Measurements from ENCODE around the gene KCNQ1.

KCNQ1 gene

DNA sequence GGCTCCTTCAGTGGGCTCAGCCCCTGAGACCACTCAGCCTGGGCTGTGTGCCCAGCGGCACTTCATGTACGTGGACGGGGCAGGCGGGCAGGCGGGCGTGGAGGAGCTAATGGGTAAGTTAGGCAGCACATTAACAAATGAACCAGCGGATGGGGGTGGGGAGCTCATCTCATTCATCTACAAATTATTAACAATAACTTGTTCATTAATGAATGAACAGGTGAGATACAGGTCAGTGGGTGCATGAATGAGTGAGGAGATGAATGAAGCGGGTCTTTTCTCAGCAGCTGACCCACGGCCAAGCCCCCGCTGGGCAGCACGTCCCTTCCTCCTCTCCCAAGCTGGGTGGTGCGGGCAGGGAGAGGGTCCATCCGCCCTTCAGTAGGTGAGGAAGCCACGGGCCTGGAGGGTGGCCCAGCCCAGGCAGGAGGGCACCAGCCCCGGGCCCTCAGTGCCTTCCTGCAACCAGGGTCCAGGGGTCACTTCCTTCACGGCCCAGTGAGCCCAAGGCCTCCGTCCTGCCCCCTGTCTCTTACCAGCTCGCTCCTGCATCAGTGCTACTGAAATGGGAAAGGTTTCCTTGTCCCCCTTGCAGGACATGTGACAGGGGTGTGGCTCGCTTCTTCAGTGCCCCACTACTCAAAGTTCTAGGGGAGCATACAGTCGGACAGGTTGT lies 315.5 kb downstream of the KCNQ1 start:
- no peak for DNase-seq

DNA sequence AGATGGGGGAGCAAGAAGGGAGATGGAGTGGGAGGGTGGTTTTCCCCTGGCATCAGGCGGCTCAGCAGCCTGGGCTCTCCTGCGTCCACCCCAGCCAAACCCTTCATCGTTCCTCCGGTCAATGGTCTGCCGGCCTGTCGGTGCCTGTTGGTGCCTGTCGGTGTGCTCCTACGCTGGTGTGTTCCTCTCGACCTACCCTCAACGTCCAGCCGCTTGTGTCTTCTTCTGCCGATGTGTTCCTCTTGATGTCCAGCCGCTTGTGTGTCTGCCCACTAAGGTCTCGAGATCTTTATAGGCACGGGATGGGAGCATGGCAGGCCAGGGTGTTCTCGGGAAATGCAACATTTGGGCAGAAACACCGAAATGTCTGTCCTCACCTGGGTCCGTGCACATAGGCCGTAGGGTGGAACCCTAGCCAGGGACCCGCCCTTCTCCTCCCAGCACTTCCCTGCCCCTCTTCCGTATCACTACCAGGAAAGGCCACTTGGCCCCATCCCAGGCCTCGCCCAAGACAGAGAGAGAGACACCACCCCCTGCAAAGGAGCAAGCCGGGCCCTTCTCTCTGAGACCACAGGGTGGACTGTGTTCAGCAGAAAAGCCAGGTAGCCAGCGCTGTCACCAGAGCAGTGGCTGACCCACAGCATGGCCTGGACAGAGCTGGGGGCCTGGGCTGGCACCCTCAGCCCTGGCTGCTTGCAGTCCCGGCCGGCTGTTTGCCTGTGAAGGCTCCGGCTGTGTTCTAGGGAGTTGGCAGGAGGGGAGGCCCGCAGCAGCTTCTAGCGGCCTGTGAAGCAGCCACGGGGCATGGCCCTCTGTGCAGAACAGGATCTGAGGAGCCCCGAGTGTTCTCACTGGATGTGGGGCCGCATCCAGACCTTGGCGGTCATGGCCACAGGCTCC lies 316.6 kb downstream of the KCNQ1 start:
- DNase-seq: no peak

DNA sequence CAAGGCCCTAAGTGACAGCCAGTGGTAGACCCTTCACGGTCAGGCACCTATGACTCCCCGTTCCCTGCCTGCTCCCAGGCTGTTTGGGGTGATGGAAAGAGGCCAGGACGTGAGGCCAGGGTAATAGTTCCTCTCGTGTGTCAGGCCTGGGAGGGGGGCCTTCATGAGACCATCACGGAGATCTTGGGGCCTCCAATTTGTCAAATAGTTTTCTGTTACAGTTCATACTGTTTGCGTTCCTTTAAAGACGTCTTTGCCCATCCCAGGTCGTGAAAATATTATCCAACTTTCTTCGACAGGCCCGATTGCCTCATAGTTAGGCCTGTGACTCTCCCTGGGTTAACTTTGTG lies 317.2 kb downstream of the KCNQ1 start:
- DNase-seq: no peak

DNA sequence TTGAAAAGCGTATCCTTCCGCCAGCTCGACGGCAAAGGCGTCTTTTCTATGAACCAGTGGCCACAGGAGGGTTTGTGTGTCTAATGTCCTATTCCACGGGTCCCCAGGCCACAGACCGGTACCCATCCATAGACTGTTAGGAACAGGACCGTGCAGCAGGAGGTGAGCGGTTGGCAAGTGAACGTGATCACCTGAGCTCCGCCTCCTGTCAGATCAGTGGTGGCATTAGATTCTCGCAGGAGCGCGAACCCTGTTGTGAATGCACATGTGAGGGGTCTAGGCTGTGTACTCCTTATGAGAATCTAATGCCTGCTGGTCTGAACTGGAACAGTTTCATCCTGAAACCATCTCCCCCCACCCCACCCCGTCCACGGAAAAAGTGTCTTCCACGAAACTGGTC lies 317.6 kb downstream of the KCNQ1 start:
- no peak for DNase-seq

DNA sequence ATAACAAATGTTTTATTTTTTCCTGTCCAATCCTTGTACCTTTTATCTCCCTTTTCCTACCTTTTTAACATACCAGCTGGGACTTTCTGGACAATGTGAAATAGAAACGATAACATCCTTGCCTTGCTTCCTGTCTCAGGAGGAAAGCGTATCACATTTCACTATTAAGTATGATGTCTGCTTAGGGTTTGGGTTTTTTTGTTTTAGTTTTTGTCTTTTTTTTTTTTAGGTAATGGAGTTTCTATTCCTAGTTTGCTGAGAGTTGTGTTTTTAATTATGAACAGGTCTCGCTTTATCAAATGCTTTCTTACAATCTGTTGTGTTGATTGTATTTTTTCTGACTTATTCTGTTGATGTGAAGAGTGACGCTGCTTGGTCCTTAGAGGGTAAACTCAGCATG lies 319.2 kb downstream of the KCNQ1 start:
- no peak for DNase-seq

DNA sequence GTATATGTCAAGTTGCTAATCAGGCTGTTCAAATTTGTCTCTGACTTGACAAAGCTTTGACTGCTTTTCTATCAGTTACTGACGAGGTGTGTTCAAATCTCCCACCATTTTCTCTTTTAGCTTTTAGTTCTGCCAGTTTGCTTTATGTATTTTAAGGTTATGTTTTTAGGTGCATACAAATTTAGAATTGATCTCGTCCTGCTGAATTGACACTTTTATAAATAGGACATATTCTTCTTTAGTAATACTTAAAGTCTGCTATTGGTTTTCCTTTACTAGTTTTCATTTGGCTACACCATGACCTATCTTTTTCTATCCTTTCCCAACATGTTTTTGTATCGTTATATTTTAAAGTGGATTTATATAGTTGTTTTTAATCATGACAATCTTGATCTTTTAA lies 320.7 kb downstream of the KCNQ1 start:
- DNase-seq: no peak

DNA sequence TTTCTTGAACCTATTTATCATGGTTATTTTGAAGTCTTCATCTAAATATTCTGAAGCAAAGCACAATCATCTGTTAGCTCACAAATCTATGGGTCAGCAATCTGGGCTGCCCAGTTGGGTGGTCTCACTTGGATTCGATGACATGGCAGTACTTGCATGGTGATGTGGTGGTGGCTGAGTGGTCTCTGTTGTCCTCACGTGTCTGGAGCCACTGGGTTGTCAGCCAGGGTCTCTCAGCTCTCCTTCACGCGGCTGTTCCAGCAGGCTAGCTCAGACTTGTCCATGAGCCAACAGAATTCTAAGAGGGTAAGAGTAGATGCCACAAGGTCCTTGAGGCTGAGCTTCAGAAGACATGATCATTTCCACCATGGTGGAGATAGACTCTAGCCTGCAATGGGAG lies 321.4 kb downstream of the KCNQ1 start:
- DNase-seq: no peak

DNA sequence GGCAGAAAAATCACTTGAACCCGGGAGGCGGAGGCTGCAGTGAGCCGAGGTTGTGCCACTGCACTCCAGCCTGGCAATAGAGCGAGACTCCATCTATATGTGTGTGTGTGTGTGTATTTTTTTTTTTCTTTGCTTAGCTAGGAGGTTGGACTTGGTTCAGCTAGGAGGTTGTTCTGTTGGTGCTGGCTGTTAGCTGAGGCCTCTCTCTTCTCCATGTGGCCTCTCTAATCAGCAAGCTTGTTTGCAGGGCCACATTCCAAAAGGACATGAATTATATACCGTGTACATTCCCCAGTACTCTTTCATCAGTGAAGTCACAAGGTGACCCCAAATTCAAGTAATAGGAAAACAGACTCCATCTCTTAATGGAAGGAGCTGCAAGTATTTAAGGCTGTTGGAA lies 322.3 kb downstream of the KCNQ1 start:
- no peak for DNase-seq

DNA sequence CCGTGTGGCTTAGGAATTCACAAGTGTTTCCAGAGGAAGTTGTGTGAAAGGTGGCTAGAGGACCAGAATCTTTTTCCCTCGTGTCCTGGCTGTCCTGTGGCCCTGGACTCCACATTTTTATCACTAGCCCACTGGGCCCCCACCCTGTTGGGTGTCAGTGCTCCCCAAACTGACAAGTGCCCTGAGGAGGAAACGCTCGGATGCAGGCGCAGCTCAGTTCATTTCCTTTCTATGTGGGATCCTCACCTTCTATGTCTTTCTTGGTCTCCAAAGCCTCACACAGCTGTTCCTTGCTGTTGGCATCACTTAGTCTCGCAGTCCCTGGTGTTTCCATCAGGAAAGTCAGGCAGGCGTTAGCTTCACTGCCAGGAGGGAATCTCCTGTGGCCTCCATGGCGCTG lies 323.0 kb downstream of the KCNQ1 start:
- DNase-seq: no peak

DNA sequence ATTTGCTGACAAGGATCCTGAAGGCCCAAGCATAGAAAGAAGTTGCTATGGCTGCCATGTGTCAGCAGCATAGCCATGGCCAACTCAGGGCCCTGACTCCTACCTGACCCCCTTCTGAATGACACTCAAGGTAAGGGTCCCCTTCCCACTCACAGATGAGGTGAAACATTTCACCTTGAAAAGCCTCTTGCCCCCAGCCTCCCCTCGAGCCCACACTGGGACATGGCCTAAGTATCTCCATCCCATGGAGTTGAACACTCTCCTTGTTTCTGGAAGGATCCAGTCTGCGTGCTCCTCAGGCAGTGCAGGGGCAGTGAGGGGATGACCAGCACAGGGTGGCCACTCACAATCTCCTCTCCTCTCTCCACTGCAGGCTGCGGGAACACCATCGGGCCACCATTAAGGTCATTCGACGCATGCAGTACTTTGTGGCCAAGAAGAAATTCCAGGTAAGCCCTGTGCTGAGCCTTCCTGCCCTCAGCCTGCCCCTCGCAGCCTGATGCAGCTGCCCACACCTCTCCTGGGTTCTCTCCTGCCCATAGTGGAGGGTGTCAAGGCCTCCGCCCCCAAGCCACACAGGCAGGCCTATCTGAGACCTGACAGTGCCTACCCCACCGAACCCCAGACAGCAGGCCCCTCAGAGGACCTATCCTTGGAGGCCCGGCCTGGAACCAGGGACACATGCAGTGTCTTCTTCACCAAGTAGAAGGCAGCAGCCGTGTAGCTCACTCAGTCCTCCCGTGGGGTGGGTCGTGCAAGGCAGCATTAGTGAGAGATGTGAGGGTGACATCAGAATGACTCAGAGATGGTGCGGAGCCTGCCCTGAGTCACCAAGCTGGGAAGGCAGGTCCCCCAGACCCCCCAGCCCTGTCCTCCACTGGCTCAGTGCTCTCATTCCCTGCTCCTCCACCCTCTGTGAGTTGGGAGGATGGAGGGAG lies 323.9 kb downstream of the KCNQ1 start:
- no peak for DNase-seq

DNA sequence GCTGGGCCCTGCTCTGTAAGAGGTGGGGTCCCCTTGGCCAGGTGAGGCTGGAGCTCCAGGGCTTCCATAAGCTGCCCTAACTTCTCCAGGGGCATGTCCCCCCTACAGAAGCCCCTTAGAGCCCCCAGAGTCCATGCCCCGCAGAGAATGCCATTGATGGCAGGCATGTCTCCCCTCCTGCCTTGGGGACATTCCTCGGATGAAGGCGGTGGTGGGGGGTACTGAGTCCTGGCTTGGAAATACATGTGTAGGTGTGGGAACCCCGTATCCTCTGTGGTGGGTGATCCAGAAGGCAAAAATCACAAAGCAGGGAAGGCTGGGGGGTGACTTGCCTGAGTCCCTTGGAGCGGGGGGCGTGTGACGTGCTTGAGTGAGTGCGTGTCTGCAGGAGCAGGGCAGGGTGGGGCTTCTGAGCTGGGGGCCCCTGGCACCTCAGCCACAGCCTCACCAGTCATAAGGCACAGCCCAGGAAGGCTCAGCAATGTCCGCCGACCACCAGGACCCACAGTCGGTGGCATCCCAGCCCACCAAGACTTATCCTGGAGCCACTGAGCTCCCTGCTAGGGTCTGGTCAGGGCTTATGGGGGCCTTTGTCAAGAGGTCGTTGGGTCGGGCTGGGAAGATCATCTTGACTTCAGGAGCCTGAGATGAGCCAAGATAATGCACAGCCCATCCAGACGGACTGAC lies 324.7 kb downstream of the KCNQ1 start:
- DNase-seq: no peak

DNA sequence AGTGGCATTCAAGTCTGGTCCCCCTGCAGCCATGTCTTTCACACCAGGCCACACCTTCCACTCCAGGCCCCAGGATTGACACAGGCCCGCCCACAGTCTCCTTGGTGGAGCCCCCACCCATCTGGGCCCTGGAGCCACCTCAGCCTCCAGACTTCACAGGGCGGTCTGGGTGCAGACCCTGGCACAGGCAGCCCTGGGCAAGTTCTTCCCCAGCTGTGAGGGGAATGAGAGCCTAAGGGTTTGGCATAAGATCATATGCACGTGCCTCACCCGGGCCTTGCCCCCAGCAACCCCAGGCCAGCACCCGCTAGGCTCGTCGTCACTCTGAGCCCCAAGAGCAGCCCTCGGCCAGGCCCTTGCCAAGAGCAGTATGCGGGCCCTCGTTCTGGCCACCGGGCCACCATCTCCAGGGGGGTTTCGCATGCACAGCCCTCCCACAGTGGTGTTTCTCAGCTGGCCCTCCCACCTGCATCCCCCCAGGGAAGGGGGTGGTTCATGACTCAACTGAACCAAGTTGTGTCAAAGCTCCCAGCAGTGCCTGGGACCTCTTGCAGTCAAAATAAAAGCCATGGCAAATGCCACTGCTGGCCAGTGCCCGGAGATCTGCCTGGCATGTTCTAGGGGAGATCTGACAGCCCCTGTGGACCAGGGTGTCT lies 325.4 kb downstream of the KCNQ1 start:
- DNase-seq: no peak

DNA sequence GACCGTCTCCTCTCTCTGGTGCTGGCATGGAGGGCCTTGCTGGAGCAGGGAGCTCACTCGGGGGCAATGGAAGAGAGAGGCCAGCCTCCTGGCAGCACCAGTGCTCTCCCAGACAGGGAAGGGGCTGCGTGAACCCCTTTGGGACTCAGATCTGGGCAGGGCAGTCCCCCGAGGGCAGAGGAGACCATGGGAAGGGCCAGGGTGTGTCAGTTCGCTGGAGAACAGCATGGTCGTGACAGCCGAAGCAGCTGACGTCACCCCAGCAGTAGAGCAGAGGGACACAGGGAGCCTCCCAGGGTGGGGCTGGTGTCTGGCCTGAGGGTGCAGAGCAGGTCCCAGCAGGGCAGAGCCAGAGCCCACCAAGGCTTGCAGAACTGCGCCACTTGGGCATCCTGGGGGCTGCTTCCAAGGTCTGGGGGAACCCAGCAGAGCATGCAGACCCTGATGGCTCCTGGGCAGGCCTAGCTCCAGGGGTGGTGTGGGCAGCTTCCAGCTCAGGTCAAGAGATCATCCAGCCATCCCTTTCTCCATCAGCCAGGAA lies 326.0 kb downstream of the KCNQ1 start:
- DNase-seq: no peak

DNA sequence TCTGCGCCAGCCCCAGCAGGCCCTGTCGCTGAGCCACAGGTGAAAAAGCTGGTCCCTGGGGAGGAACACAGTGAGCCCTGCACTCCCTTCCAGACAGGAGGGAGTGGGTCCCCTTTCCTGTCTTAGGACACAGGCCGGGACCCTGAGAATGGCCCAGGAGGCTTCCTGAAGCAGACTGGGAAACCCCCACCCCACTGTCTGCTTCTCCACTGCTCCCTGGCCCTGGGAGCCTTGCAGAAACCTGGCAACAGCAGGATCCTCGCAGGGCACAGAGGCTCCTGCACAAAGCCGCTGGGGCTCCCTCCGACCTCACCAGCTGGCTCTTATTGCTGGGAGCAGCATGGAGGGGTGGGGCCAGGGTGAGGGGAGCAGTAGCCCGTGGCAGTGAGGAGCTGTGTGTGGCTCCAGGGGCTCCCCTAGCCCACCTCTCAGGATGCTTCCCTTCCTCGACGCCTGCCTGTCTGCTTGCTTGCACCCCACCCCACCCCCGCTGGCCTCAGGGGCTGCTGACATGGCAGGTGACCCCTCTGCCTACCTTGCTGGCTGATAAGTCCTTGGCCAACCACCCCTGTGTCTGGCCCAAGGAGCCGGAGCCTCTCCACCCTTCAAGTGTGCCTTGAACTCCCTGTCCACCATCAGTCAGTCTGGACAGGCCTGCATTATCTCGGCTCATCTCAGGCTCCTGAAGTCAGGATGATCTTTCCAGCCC lies 327.1 kb downstream of the KCNQ1 start:
- DNase-seq: no peak

DNA sequence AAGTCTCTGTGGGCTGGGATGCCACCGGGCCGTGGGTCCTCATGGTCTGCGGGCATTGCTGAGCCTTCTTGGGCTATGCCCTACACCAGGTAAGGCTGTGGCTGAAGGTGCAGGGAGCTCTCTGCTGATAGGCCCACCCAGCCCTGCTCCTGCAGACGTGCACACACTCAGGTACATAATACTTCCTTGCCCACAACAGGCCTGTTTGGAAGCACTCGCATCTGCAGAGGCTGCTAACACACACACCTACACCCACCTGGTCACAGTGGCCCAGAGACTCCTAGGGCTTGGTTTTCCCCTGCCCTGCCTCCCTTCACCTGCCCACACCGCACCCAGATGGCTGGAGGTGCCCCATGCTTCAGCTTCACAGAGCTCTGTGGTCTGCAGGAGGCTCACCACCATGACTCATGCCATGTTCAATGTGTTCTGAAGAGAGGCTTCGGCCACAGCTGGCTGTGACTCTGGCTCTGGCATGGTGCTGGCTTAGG lies 327.8 kb downstream of the KCNQ1 start:
- no peak for DNase-seq

DNA sequence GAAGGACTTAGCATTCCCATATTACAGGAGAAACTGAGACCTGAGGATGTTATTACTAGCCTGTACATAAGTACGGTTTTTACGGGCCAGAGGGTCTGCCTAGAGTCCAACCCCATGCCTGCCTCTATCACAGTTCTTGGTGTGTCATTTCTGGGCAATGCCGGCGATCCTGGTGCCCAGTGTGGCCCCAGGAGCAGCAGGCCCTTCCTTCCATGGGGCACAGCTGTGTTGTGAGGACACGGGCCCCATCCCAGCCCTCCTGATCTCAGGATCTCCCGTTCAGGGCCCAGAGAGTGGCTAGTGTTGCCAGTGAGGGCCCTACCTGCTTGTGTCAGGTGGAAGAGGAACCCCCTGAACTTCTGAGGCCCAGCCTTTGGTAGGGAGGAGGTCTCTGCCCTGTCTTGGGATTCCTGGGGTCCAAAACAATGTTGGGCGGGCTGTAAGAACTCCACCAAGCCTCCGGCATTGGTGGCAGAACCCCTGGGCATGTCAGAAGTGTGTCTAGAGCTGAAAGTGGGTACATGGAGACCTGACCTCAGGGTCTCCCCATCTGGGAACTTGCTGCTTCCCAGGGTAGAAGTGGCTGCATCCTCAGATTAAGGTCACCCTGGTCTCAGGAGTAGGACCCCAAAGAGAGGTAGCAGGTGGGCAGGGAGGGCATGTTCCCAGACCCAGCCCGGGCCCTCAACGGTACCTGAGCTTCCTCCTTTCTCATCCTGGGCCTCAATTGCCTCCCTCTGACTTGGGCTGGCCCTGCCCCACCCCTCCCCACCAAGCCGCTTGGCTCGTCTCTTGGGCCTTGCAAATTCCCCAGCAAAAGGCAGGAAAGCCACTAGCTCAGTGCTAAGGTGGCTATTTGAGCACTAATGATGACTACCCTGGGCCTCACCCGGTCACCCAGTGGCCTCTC lies 329.6 kb downstream of the KCNQ1 start:
- DNase-seq: no peak

DNA sequence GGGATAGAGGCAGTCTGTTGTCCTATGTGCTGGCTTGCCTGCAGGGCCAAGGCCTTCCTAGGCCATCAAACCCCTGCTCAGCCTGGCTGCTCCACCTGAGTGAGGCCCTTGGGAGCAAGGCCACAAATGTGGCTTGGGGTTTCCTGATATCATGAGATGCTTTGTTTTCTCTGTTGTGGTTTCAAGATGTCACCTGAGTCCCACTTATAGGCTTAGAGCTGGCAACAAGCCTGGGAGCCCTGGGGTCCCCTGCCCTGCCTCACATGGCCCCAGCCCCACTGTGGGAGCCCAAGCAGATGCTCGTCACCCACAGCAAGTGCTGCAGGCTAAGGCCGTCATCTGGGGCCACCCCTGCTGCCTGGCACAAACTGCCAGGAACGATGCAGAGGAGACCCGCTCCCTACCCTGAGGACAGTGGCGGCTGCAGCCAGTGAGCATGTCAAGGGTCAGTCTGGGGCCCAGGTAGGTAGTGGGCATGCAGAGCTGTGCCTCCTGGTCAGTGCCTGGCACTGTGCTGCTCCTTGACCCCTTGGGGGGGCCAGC lies 330.3 kb downstream of the KCNQ1 start:
- DNase-seq: no peak

DNA sequence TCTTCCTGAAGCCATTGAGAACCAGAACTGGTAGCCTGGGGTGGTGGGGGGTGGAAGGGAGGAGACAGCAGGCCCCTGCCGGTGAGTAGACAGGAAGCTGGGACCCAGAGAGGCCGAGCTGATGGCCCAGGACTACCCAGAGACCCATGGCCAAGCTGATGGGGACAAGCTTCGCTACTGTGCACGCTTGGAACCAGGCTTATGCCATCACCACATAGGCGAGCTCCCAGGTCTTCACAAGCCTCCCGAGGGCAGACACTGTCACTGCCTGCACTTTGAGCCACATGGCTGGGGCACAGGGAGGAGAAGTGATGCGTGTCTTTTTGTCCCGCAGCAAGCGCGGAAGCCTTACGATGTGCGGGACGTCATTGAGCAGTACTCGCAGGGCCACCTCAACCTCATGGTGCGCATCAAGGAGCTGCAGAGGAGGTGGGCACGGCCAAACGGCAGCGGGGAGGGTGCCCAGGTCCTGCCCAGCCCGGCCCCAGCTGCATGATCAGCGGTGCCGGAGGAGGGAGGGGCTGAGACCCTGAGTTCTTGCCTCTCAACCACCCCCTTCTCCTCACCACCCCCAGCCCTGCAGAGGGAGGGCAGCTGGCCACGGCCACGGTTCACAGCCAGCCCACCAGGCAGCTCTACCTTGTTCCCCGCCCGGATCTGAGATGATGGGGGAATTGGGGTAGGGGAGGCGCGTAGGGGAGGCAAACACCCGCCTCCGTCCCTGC lies 331.0 kb downstream of the KCNQ1 start:
- DNase-seq: no peak

Data from DMS153 (cell line).